DMS153 treated with DMSO at 0.1 percent for 48 hours (cell line): Measurements from ENCODE around the gene KBTBD12.
"Not testable (repeated sequence)": the region's sequence is repeated elsewhere in the genome, so short reads cannot be mapped to it uniquely, and the experiment has no call there.

Experiments
- DNase-seq: peaks from one replicate; lab custom pipeline; 2025; ENCODE audit not compliant: unreplicated experiment; lab: John Stamatoyannopoulos, UW

The KBTBD12 gene

GRCh38 chr3:127915115-127915936, at the start of gene KBTBD12:
Gene KBTBD12 (plus strand): TSS chr3:127915232. CDS start chr3:127923062, 7,830 bp downstream.
- DNase-seq = no peak

- no peak for DNase-seq
Observed at GRCh38 chr3:127865941-127866340, 49.1 kb upstream of the KBTBD12 start.

- DNase-seq = no peak
Observed at GRCh38 chr3:127867412-127867811, 47.6 kb upstream of the KBTBD12 start.

GRCh38 chr3:127867986-127868385, 47.0 kb upstream of the KBTBD12 start:
- DNase-seq = no peak

- DNase-seq = no peak
Observed at GRCh38 chr3:127870156-127870555, 44.9 kb upstream of the KBTBD12 start.

- not testable (repeated sequence) for DNase-seq
Observed at GRCh38 chr3:127874097-127874496, 40.9 kb upstream of the KBTBD12 start.

GRCh38 chr3:127881586-127881985, 33.4 kb upstream of the KBTBD12 start:
- no peak for DNase-seq

GRCh38 chr3:127884041-127884440, 31.0 kb upstream of the KBTBD12 start:
- no peak for DNase-seq

GRCh38 chr3:127886231-127886955, 28.6 kb upstream of the KBTBD12 start:
- no peak for DNase-seq

- DNase-seq = no peak
Observed at GRCh38 chr3:127886956-127887231, 28.1 kb upstream of the KBTBD12 start.

- no peak for DNase-seq
Observed at GRCh38 chr3:127887321-127887720, 27.7 kb upstream of the KBTBD12 start.

- DNase-seq = no peak
Observed at GRCh38 chr3:127888156-127888555, 26.9 kb upstream of the KBTBD12 start.

- no peak for DNase-seq
Observed at GRCh38 chr3:127888564-127889107, 26.4 kb upstream of the KBTBD12 start.

- no peak for DNase-seq
Observed at GRCh38 chr3:127889461-127889863, 25.6 kb upstream of the KBTBD12 start.

- no peak for DNase-seq
Observed at GRCh38 chr3:127889976-127890650, 24.9 kb upstream of the KBTBD12 start.

- not testable (repeated sequence) for DNase-seq
Observed at GRCh38 chr3:127890651-127891290, 24.3 kb upstream of the KBTBD12 start.

- no peak for DNase-seq
Observed at GRCh38 chr3:127894481-127894880, 20.6 kb upstream of the KBTBD12 start.

GRCh38 chr3:127899200-127899599, 15.8 kb upstream of the KBTBD12 start:
- DNase-seq = no peak

GRCh38 chr3:127899766-127900165, 15.3 kb upstream of the KBTBD12 start:
- no peak for DNase-seq

GRCh38 chr3:127900536-127900935, 14.5 kb upstream of the KBTBD12 start:
- no peak for DNase-seq

GRCh38 chr3:127902486-127902885, 12.5 kb upstream of the KBTBD12 start:
- no peak for DNase-seq
